Adrenal gland (tissue), 12 donors: Measurements from ENCODE around the gene ALG14. TPM values are rescaled to one million over a fixed set of nuclear protein-coding genes. Genes with fewer than 3 reads are reported as not detected.
A peak's percentile ranks its signal among the peaks of the same experiment; 100 is the strongest.

Experiments
- DNase-seq, 7 donors: peaks; one replicate each; pipeline ENCODE4 v3.0.0-alpha.2; 2019 to 2020
- H3K27ac ChIP-seq, 5 donors: fragments of 200-600 bp; sonication (generic) in 4 of 5; 1 replicate in 3 of 5; 2 replicates in 2 of 5; pipeline versions ENCODE4 v1.5.1 to v1.8.0; 2016 to 2020; ENCODE audit warnings: mild to moderate bottlenecking in 1 of 5
- H3K27me3 ChIP-seq: fragments of 200-600 bp; 2 replicates; pipeline ENCODE4 v1.8.0; 2021
- H3K36me3 ChIP-seq, 2 donors: fragments of 200-600 bp; replicated peaks in 1 of 2; 1 replicate in 1 of 2; 2 replicates in 1 of 2; pipeline versions ENCODE4 v1.5.1 to v1.8.0; 2018 to 2022
- H3K4me1 ChIP-seq, 2 donors: fragments of 200-600 bp; replicated peaks in 1 of 2; 1 replicate in 1 of 2; 2 replicates in 1 of 2; pipeline versions ENCODE4 v1.5.1 to v1.8.0; 2018 to 2021
- H3K4me3 ChIP-seq, 4 donors: fragments of 200-600 bp; sonication (generic) in 3 of 4; one replicate each; pipeline ENCODE4 v1.5.1; 2016 to 2018
- H3K9me3 ChIP-seq, 3 donors: fragments of 200-600 bp; sonication (generic) in 1 of 3; replicated peaks in 1 of 3; 1 replicate in 2 of 3; 2 replicates in 1 of 3; pipeline versions ENCODE4 v1.5.1 to v1.8.0; 2016 to 2021
- POLR2A ChIP-seq, 2 donors: fragments of 450-650 bp; IDR thresholded peaks; one replicate each; pipeline ENCODE4 v1.6.1; 2017; ENCODE audit warnings: antibody characterized with exemption in 2 of 2, mild to moderate bottlenecking in 2 of 2, moderate library complexity in 1 of 2
- WGBS, 4 donors: extraction: QIAGEN DNeasy Blood & Tissue Kit in 2 of 4; methylation state at CpG; one replicate each; pipeline versions ENCODE4 v1.1.5 to v1.1.7; 2013 to 2017; 5-methylcytosine and 5-hydroxymethylcytosine counted together
- intact Hi-C, 2 donors: fragments of 100-400 bp; cut with DNase I; formaldehyde crosslinking; loops; one replicate each; pipeline versions ENCODE4 v1.14.1 to v1.15.0; 2022 to 2023
- polyA plus RNA-seq, 3 donors: library from polyadenylated mRNA; stranded (reverse); fragments of 200-250 nt in 2 of 3; fragments of 350-450 nt in 1 of 3; fragmentation: Illumina TruSeq in 1 of 3; extraction: RNeasy Lipid Tissue Mini Kit (QIAGEN cat#74804) in 1 of 3; gene quantifications; one replicate each; pipeline ENCODE4 v1.2.3, GENCODE V29; 2013 to 2014
- total RNA-seq, 9 donors: library from RNA; depleted of rRNA in 4 of 9; stranded (reverse); fragments of >200 nt in 4 of 9; fragments of 120-200 nt in 1 of 9; fragmentation: NEBNext Ultra II Directional in 1 of 9; extraction: Animal tissue kit (Norgen Biotek cat#: 25700) in 1 of 9; gene quantifications; one replicate each; pipeline versions ENCODE4 v1.1.0 to v1.2.4, GENCODE V29; 2013 to 2023
- TF ChIP-seq, protein P1 (sequence below), 6 experiments: fragments of 450-650 bp in 4 of 6; fragments of 200-600 bp in 2 of 6; sonication (generic) in 1 of 6; IDR thresholded peaks; 1 replicate in 5 of 6; 2 replicates in 1 of 6; pipeline versions ENCODE4 v1.5.1 to v1.8.0; 2016 to 2021; ENCODE audit warnings: antibody characterized with exemption in 6 of 6, mild to moderate bottlenecking in 2 of 6, moderate library complexity in 1 of 6
- donor health status: healthy with polysubstance abuse.
- donor health status: Bipolar disorder and iron deficiency.
- donor health status: DM: yes; HTN: yes; CAD: no.
- donor health status: DM: no; HTN: no; CAD: no.
- donor health status: DM: no; HTN: no; CAD: no.
- donor health status: DM: yes; HTN: yes; CAD: no.

ALG14 gene
- total and polyA plus RNA-seq, 12 donors, result 1.5 to 29.9 (median 14.3) TPM

DNA sequence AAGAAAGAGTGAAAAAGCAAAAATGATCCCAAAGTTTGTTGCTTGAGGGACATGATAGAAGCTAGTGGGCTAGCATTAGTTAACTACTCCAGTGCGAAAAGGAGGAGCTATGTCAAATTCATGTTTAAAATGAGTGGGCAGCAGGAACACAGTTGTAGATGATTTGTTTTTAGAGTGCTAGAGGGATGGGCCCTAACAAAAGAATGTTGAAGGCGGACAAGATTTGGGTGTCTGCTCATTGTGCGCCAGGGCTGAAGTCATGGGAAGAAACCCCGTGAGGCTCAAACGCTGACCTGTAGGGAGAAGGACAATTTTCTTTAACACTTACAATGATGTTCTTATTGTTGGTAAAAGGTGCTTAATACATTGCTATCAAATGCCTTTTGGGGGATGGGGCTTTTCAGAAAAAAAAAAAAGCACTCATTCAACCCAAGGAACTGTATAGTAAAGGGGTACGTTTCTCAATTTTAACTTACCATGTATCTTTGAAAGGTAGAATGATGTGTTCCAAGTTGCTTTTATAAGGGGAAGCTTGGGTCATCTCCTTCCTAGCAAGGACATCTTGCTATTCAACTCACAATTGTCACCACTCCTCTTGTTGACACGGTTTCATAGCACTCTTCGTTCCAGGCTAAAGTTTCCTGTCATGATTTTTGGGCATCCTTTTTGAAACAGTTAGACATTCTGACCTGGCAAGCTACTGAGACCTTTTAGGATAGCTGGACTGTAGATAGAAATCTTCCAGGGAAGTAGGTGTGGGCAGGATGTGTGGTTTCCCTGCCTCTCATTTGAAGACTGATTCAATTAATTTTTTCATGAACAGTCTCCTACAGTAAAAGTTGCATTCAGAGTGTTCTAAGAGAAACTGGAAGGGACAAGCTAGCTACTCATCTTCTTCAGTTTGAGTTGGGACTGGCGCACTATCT, 92.8 kb downstream of the ALG14 start:
- no peaks in the 10 kb centered on the region for H3K9me3 ChIP-seq
- no peaks in the 10 kb centered on the region for H3K36me3 ChIP-seq
- 67 to 79% (median 76%) methylated on average over 9 of the region's 9 CpGs for WGBS, 4 donors
- peaks cover 5 to 20% of the 10 kb centered on the region in 2 donors for H3K4me1 ChIP-seq
- no peak for DNase-seq
- peak overlapping the region in 3 of 5 donors; percentile 15 to 18 (median 17) for H3K27ac ChIP-seq
- no peaks in the 10 kb centered on the region for H3K27me3 ChIP-seq
- intact Hi-C loops, result no loop called here
- H3K4me3 ChIP-seq, result no peak overlapping the region
- no peak for TF ChIP-seq POLR2A (IDR thresholded peaks at IDR 0.05)
- TF ChIP-seq, protein P1, sequence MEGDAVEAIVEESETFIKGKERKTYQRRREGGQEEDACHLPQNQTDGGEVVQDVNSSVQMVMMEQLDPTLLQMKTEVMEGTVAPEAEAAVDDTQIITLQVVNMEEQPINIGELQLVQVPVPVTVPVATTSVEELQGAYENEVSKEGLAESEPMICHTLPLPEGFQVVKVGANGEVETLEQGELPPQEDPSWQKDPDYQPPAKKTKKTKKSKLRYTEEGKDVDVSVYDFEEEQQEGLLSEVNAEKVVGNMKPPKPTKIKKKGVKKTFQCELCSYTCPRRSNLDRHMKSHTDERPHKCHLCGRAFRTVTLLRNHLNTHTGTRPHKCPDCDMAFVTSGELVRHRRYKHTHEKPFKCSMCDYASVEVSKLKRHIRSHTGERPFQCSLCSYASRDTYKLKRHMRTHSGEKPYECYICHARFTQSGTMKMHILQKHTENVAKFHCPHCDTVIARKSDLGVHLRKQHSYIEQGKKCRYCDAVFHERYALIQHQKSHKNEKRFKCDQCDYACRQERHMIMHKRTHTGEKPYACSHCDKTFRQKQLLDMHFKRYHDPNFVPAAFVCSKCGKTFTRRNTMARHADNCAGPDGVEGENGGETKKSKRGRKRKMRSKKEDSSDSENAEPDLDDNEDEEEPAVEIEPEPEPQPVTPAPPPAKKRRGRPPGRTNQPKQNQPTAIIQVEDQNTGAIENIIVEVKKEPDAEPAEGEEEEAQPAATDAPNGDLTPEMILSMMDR (IDR thresholded peaks at IDR 0.05), result no peak

DNA sequence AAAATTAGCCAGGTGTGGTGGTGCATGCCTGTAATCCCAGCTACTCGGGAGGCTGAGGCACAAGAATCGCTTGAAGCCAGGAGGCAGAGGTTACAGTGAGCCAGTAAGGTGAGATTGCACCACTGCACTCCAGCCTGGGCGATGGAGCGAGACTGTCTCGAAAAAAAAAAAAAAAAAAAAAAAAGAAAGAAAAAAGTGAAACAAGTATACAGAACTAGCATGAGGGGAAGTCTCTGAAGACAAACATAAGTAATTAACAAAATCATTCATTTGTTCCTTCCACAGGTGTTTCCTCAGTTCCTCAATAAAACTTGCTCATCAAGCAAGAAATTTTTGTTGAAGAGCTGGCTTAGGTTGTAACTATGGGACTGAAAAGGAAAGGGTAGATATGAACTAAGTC, 93.6 kb downstream of the ALG14 start:
- intact Hi-C loops, result no loop called here
- H3K27me3 ChIP-seq, result no peaks in the 10 kb centered on the region
- H3K4me1 ChIP-seq, result peaks cover 12 to 27% of the 10 kb centered on the region in 2 donors
- no peak overlapping the region for H3K27ac ChIP-seq
- WGBS, 4 donors, result 85 to 92% (median 89%) methylated on average over 5 of the region's 5 CpGs
- TF ChIP-seq, protein P1 (IDR thresholded peaks at IDR 0.05), result no peak
- no peak for TF ChIP-seq POLR2A (IDR thresholded peaks at IDR 0.05)
- DNase-seq, result no peak
- no peak overlapping the region for H3K4me3 ChIP-seq
- no peaks in the 10 kb centered on the region for H3K36me3 ChIP-seq
- no peaks in the 10 kb centered on the region for H3K9me3 ChIP-seq

DNA sequence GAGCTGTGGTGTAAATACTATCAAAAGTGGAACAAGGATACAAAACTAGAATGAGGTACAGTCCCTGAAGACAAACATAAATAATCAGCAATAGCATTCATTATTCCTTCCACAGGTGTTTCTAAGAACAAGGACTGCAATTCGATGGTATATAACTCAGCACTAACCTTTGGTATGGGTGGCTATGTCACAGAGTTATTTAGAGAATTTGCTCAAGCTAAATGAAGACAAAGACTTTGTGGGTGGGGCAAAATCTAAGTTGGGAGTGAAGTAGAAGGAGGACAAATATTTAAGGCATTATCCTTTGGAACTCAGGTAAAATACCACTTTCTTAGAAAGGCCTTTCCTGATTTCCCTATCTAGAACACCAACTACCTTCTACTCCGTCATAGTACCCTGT, 94.3 kb downstream of the ALG14 start:
- Histone ChIP-seq H3K4me3 (no peak overlapping the region), H3K27ac (no peak overlapping the region), H3K27me3 (no peaks in the 10 kb centered on the region), H3K9me3 (no peaks in the 10 kb centered on the region), H3K36me3 (no peaks in the 10 kb centered on the region), H3K4me1 (peaks cover 12 to 28% of the 10 kb centered on the region in 2 donors)
- no peak for DNase-seq
- no peak for TF ChIP-seq POLR2A (IDR thresholded peaks at IDR 0.05)
- TF ChIP-seq, protein P1 (IDR thresholded peaks at IDR 0.05), result no peak
- intact Hi-C loops, result no loop called here
- 96 to 98% (median 96%) methylated on average over 2 of the region's 2 CpGs for WGBS, 4 donors

DNA sequence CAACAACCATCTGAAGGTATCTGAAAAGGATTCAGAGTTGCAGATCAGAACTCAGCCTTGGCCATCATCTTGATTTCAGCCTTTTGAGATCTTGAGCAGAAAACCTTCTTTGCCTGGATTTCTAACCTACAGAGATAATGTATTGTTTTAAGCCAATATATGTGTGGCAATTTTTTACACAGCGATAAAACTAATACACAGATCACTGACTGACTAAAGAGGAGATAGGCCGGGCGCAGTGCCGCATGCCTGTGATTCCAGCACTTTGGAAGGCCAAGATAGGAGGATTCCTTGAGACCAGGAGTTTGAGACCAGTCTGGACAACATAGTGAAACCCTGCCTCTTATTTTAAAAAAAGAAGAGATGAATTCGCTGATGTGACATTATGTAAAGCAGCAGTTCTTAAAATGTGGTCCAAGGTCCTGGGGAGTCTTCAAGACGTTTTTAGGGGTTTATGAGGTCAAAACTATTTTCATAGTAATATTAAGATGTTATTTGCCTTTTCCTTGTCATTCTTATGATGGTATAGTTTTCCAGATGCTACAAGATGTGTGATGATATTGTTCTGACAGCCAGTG, 95.7 kb downstream of the ALG14 start:
- peaks cover 7 to 18% of the 10 kb centered on the region in 2 donors for H3K4me1 ChIP-seq
- 77 to 91% (median 85%) methylated on average over 6 of the region's 6 CpGs for WGBS, 4 donors
- H3K27me3 ChIP-seq, result no peaks in the 10 kb centered on the region
- no peak overlapping the region for H3K4me3 ChIP-seq
- TF ChIP-seq, protein P1 (IDR thresholded peaks at IDR 0.05), result no peak
- no peak for TF ChIP-seq POLR2A (IDR thresholded peaks at IDR 0.05)
- intact Hi-C loops, result no loop called here
- peak overlapping the region in 2 of 5 donors; percentile 0 to 36 for H3K27ac ChIP-seq
- no peaks in the 10 kb centered on the region for H3K36me3 ChIP-seq
- no peaks in the 10 kb centered on the region for H3K9me3 ChIP-seq
- no peak for DNase-seq
